ENCODE results near the gene PRELP.

- TF ChIP-seq EZH2 (IDR thresholded peaks at IDR 0.05; ENCODE audit: low read depth, low read length, severe bottlenecking) (no peak), CTCF (IDR thresholded peaks at IDR 0.05; ENCODE audit: control extremely low read depth in 1 of 3, insufficient read depth in 1 of 3, low read depth in 1 of 3, low read length in 3 of 3) (no peak), BCL11A (IDR thresholded peaks at IDR 0.05; ENCODE audit: low read depth in 2 of 2, low read length in 2 of 2) (no peak), CHD2 (IDR thresholded peaks at IDR 0.05; ENCODE audit: low read length) (no peak)
Measured at GRCh38 chr1:203426870-203427269, 48.7 kb upstream of the PRELP start.
